Measurements from ENCODE around the gene LAMA2.
A peak's percentile ranks its signal among the peaks of the same experiment; 100 is the strongest.
"Not testable (repeated sequence)": the region's sequence is repeated elsewhere in the genome, so short reads cannot be mapped to it uniquely, and the experiment has no call there.

Gene LAMA2

GRCh38 chr6:129088481-129088880, 205.5 kb downstream of the LAMA2 start:
- not testable (repeated sequence) for DNase-seq (ENCODE audit: low read depth)

- no peak for DNase-seq (ENCODE audit: low read depth)
Observed at GRCh38 chr6:129089357-129089756, 206.4 kb downstream of the LAMA2 start.

GRCh38 chr6:129094147-129094546, 211.2 kb downstream of the LAMA2 start:
- DNase-seq (ENCODE audit: low read depth), result no peak

- no peak for DNase-seq (ENCODE audit: low read depth)
Observed at GRCh38 chr6:129096651-129097290, 213.8 kb downstream of the LAMA2 start.

DNA sequence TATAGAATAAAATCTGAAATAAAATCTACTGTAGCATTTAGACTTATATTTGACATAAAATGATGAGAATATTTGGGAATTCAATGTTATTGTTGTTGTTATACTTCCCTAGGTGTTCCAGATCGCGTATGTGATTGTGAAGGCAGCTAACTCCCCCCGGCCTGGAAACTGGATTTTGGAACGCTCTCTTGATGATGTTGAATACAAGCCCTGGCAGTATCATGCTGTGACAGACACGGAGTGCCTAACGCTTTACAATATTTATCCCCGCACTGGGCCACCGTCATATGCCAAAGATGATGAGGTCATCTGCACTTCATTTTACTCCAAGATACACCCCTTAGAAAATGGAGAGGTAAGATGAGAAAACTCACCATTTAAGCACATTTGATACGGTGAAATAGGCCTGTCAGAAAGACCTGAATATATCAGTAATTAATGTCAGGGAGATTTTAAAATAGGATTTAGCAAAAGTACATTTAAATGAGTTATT, 215.2 kb downstream of the LAMA2 start:
- DNase-seq (ENCODE audit: low read depth), result no peak

DNA sequence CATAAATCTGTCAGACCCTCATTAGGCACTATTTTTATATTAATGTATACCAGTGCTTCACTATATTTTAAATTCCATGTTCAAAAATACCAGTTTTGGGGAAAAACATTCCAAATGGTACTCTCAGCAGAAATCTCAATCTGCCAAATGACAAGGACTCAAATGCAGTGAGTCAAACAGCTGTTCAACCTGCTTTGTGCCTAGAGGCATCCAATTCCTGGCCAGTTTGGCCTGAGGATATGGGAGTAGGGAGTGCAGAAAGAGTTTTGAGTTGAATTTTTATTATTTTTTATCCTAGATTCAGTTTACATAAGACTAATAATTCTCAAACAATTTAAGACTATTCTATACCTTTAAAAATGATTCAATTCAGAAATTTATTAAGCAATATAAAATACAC, 216.8 kb downstream of the LAMA2 start:
- no peak for DNase-seq (ENCODE audit: low read depth)

GRCh38 chr6:129100164-129100563, 217.2 kb downstream of the LAMA2 start:
- no peak for DNase-seq (ENCODE audit: low read depth)

DNA sequence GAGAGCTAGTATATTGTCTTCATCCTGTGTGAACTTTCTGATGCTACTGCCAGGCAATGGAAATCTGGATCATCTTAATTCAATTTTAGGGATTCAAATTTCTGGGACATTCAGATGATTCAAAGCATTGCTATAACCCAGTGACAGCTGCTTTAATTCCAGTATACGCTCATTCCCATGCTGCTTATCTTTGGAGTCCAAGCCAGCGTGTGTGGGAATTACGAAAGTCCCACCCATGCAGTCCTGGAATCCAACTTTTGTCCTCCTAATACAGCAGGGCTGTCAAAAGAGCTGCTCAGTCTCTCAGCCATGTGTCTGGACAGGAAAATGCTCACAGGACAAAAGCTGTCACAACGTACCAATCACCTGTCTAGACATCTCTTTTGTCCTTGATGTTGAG, 219.8 kb downstream of the LAMA2 start:
- DNase-seq (ENCODE audit: low read depth), result peak; percentile 13

GRCh38 chr6:129104131-129104530, 221.2 kb downstream of the LAMA2 start:
- DNase-seq (ENCODE audit: low read depth), result peak; percentile 64

DNA sequence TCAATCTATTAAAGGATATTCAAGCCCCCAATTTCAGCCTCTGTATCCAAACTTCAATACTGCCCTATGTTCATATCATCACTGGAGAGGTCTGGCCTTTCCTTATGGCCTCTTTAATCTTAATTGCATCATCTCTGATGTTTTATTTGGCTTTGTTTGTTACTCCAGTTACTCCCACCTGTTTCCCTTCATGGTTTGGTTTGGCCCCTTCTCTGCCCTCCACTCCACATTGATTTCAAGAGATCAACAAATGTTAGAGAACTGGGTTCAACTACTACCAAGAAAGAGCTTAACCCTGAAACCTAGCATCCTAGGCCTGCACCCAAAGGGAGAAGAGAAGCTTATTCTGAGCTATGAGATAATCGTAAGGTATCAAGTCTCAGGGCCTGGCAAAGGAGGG, 221.6 kb downstream of the LAMA2 start:
- DNase-seq (ENCODE audit: low read depth), result no peak

DNA sequence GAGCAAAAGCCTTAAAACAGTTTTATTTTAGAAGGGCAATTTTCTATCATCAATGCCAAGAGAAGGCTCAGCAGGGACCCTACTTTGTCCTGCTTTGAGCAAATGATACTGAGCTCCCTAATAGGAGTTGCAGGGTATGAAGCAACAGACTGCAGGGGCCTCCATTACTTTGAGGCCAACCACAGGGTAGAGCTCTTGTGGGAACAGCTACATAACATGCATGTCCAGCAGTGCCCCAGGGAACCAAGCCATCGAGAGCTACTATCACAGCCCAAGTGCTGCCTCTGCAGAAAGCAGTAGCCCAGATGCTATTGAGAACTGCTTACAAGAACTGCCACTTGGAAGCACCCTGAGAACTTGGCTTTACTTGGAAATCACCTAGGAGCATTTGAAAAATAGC, 222.1 kb downstream of the LAMA2 start:
- DNase-seq (ENCODE audit: low read depth), result peak; percentile 30

DNA sequence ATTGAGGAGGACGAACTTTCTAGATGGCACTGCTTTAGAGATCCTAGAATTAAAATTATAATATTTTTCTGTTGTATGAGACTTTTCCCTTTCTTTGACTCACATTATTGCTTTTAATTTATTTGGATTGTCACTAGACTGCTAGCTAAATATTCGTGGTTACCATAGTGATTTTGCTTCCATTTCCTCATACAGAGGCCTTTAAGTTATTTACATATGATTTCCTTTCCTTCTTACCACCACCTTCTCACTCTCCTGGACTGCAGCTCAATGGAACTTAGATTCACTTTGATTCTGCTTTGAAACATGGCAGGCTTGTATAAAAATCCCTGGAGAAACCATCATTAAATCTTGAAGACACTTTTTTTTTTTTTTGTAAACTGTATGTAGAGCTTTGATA, 222.9 kb downstream of the LAMA2 start:
- no peak for DNase-seq (ENCODE audit: low read depth)

DNA sequence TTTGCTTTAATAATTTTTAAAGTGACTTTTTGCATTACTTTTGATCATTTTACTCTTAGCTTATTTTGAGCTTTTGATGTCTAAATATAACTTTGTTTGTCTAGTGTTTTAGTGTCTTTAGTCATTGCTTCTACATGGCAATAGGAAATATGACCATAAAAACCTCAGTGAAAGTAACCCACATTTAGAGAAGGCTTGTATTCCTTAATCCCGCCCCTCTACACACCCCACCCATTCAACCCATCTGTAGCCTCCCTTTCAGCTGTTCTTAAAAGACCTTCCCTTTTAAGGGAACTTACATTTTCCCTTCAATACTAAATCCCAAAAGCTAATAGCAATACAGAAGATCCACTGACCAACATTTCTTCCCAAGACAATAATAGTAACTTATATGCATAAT, 225.4 kb downstream of the LAMA2 start:
- no peak for DNase-seq (ENCODE audit: low read depth)

- peak; percentile 44 for DNase-seq (ENCODE audit: low read depth)
Observed at GRCh38 chr6:129110690-129111343, 227.9 kb downstream of the LAMA2 start.

DNA sequence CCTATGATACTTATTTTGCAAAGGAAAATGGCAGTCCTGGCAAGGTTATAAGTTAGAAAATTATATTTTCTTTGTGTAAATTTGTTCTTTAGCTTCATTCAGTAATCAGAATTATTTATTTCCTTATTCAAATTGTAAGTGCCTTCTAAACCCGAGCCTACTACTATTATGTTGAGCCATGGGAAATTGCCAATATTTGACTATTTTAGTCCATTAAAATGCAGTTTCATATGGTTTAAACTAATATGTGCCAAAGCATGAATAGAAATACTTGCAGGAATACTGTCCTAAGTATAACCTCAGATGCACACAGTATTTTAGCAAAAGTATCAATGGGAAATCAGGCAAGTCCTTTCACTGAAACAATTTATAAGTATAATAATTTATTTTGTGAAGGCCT, 228.4 kb downstream of the LAMA2 start:
- no peak for DNase-seq (ENCODE audit: low read depth)

GRCh38 chr6:129111853-129112252, 228.9 kb downstream of the LAMA2 start:
- DNase-seq (ENCODE audit: low read depth), result no peak

DNA sequence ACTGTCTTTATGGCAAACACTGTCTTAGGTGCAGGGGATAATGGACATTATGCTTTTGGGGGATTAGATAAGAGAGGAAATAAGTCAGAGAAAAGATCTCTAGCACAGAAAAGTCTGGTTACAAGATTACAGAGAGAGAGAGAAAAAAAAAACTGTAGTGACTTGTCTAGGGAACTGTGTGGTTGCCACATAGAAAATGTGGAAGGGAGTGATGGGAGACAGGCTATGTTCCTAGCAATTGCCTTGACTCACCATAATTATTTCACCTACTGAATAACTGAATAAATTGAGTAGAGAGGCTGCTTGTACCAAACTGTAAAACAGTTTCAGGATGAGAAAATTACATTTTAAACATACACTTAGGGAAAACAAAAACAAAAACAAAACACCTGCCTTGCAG, 229.7 kb downstream of the LAMA2 start:
- DNase-seq (ENCODE audit: low read depth), result no peak

DNA sequence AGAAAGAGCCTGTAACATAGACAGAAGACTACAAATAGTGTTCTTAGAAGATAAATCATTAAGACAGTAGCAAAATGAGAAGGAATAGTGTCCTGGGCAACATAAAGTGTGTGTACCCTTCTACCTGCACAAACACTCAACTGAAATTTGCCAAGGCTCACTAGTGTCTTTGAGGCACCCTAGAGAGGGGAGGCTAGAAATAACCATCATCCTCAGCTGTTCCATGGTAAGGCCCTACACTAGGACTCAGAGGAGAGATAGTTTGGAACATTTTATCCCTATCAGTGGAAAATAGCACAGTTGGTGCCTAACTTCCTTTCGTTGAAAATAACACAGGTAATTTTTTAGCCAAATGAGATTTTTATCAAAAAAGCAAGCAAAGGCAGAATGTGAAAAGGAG, 230.7 kb downstream of the LAMA2 start:
- DNase-seq (ENCODE audit: low read depth), result no peak

- peak; percentile 41 for DNase-seq (ENCODE audit: low read depth)
Observed at GRCh38 chr6:129114636-129115391, 231.9 kb downstream of the LAMA2 start.

DNA sequence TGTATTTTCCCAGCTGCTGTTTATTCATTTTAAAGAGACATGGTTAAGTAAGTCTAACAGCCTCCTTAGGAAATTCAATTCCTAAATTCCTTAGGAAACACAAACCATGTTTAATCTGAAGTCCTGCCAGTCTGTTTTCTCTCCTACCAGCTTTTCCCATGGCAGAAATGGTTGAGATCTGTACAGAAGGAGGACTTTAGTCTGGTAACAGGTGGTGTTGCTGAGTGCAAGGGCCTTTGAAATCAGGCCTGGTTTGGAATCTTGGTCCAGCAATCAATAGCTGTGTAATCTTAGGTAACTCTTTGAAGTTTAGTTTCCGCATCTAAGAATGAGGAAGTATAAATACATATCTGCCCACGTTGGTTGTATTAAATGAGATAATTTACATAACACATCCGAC, 232.5 kb downstream of the LAMA2 start:
- no peak for DNase-seq (ENCODE audit: low read depth)

- DNase-seq (ENCODE audit: low read depth), result no peak
Observed at GRCh38 chr6:129117355-129117754, 234.4 kb downstream of the LAMA2 start.

DNA sequence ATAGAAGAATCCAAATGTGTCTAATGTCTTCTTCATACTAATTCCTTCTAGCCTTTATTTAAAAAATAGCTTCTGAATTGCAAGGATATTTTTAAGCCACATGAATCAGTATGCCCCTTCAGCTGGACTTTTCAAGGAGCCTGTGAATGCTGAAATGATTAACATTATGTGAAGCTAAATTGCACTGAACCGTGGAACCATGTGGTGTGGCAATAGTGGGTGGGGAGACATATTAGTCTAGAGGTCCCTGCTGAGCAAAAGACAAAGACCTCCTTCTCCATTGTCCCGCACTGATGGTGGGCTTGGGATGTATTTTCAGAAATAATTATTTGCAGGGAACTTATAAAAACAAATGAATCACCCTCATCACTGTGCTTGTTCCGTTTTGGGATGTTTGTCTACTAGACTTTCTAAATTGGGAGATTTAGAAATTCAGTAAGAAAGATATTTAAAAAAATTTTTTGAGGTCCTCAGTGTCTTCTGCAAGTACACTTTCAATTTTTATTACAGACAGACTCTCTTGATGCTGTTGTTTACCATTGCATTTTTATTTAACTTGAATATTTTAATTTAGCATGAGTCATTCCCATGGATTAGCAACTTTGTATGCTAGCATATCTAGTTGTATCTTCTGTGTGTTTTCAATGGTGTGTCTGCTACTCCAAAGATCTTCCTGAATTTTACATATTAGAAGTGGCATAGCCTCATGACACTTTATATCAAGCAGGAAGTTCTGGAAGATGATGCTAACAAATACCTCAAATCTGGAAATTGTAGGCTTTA, 238.1 kb downstream of the LAMA2 start:
- peak; percentile 70 for DNase-seq (ENCODE audit: low read depth)
